ENCODE data around the gene FIBCD1. TPM values are rescaled to one million over a fixed set of nuclear protein-coding genes. Genes with fewer than 3 reads are reported as not detected.

Gene FIBCD1
- total and polyA plus RNA-seq, 2 of the 8 experiments (the other 6 are each of a cell fraction or from before 2014, with no cell fraction given) = 6.1 to 8.8 TPM

- TF ChIP-seq MAFK (IDR thresholded peaks at IDR 0.05; ENCODE audit: low read depth, low read length) (no peak), SP1 (IDR thresholded peaks at IDR 0.05; ENCODE audit: low read depth, low read length) (no peak), POLR2AphosphoS5 (IDR thresholded peaks at IDR 0.05; ENCODE audit: low read depth, low read length) (no peak), CHD7 (IDR thresholded peaks at IDR 0.05; ENCODE audit: insufficient replicate concordance, low read length) (no peak), USF2 (IDR thresholded peaks at IDR 0.05; ENCODE audit: low read length) (no peak), POLR2A (IDR thresholded peaks at IDR 0.05; ENCODE audit: control extremely low read depth in 1 of 2, low read depth in 2 of 2, low read length in 2 of 2) (no peak)
Observed at GRCh38 chr9:130872912-130873503, 66.0 kb downstream of the FIBCD1 start (continued).
